Spleen (tissue), 11 donors: ENCODE data around the gene PLK5. TPM values are rescaled to one million over a fixed set of nuclear protein-coding genes. Genes with fewer than 3 reads are reported as not detected.

Experiments
- DNase-seq: peaks from one replicate; pipeline ENCODE4 v3.0.0-alpha.2; 2020
- H3K27ac ChIP-seq, 8 donors: fragments of 200-600 bp; sonication (generic) in 7 of 8; 1 replicate in 4 of 8; 2 replicates in 4 of 8; pipeline versions ENCODE4 v1.5.0 to v1.8.0; 2016 to 2021; ENCODE audit warnings: inconsistent platforms in 4 of 8, mild to moderate bottlenecking in 4 of 8, moderate library complexity in 1 of 8
- H3K27me3 ChIP-seq, 7 donors: fragments of 200-600 bp; sonication (generic) in 6 of 7; replicated peaks in 1 of 7; 1 replicate in 4 of 7; 2 replicates in 3 of 7; pipeline versions ENCODE4 v1.5.0 to v1.8.0; 2016 to 2021; ENCODE audit warnings: inconsistent platforms in 3 of 7, mild to moderate bottlenecking in 1 of 7
- H3K36me3 ChIP-seq, 6 donors: fragments of 200-600 bp; sonication (generic) in 5 of 6; 1 replicate in 4 of 6; 2 replicates in 2 of 6; pipeline versions ENCODE4 v1.5.0 to v1.8.0; 2016 to 2021; ENCODE audit warnings: inconsistent platforms in 2 of 6
- H3K4me1 ChIP-seq, 6 donors: fragments of 200-600 bp; sonication (generic) in 5 of 6; 1 replicate in 3 of 6; 2 replicates in 3 of 6; pipeline versions ENCODE4 v1.5.0 to v1.8.0; 2016 to 2021; ENCODE audit warnings: inconsistent platforms in 3 of 6
- H3K4me3 ChIP-seq, 8 donors: fragments of 200-600 bp; sonication (generic) in 7 of 8; 1 replicate in 4 of 8; 2 replicates in 4 of 8; pipeline versions ENCODE4 v1.5.0 to v1.8.0; 2016 to 2021; ENCODE audit warnings: inconsistent platforms in 4 of 8, mild to moderate bottlenecking in 4 of 8, moderate library complexity in 2 of 8
- H3K9me3 ChIP-seq, 8 donors: fragments of 200-600 bp; sonication (generic) in 7 of 8; 1 replicate in 4 of 8; 2 replicates in 4 of 8; pipeline versions ENCODE4 v1.5.0 to v1.8.0; 2016 to 2021; ENCODE audit warnings: inconsistent platforms in 4 of 8
- CTCF ChIP-seq, 11 experiments: fragments of 200-600 bp in 7 of 11; fragments of 450-650 bp in 4 of 11; sonication (generic) in 4 of 11; IDR thresholded peaks in 8 of 11; conservative IDR thresholded peaks in 3 of 11; 1 replicate in 7 of 11; 2 replicates in 4 of 11; pipeline versions ENCODE4 v1.4.0 to v1.8.0; 2016 to 2021; ENCODE audit warnings: antibody characterized with exemption in 11 of 11, inconsistent platforms in 4 of 11, mild to moderate bottlenecking in 1 of 11
- POLR2A ChIP-seq, 3 donors: fragments of 450-650 bp; IDR thresholded peaks; one replicate each; pipeline ENCODE4 v1.5.1; 2017; ENCODE audit warnings: antibody characterized with exemption in 3 of 3, mild to moderate bottlenecking in 1 of 3
- POLR2AphosphoS5 ChIP-seq, 3 donors: sonication (generic); formaldehyde crosslinking; IDR thresholded peaks; one replicate each; pipeline ENCODE4 v1.5.1; 2017; ENCODE audit warnings: antibody characterized with exemption in 3 of 3
- WGBS, 5 donors: extraction: QIAGEN DNeasy Blood & Tissue Kit in 3 of 5; methylation state at CpG; one replicate each; pipeline versions ENCODE4 v1.1.5 to v1.1.7; 2013 to 2018; 5-methylcytosine and 5-hydroxymethylcytosine counted together
- intact Hi-C: fragments of 100-400 bp; cut with DNase I; formaldehyde crosslinking; loops from one replicate; pipeline ENCODE4 v1.15.0; 2023; ENCODE audit warnings: low total_unique reads
- polyA plus RNA-seq, 3 donors: library from polyadenylated mRNA; stranded (reverse); fragments of 200-250 nt; gene quantifications; one replicate each; pipeline ENCODE4 v1.2.1, GENCODE V29; 2013
- total RNA-seq, 7 donors: library from RNA; depleted of rRNA in 3 of 7; stranded (reverse); fragments of >200 nt in 3 of 7; fragmentation: NEBNext Ultra II Directional in 4 of 7; extraction: Animal tissue kit (Norgen Biotek cat#: 25700) in 4 of 7; gene quantifications; one replicate each; pipeline versions ENCODE4 v1.1.0 to v1.2.1, GENCODE V29; 2016 to 2021
- donor health status: healthy with polysubstance abuse.
- donor health status: DM: no; HTN: no; CAD: no; lungs with moderate emphysema.
- donor health status: DM: no; HTN: no; CAD: no.
- donor health status: Bipolar disorder and iron deficiency.
- donor health status: healthy.
- donor health status: DM: no; HTN: no; CAD: no.
- donor health status: DM: yes; HTN: yes; CAD: no.

Gene PLK5
- total and polyA plus RNA-seq, 10 donors: 0.04 to 0.06 (median 0.06) TPM; not detected in 7

- H3K9me3 ChIP-seq: no peaks in the 10 kb centered on the region
- peaks cover 0 to 19% (median 0%) of the 10 kb centered on the region in 6 donors for H3K36me3 ChIP-seq
- no peak for DNase-seq
- peaks cover 0 to 15% (median 0%) of the 10 kb centered on the region in 7 donors for H3K27me3 ChIP-seq
- peaks cover 0 to 11% (median 3%) of the 10 kb centered on the region in 6 donors for H3K4me1 ChIP-seq
- TF ChIP-seq POLR2AphosphoS5 (IDR thresholded peaks at IDR 0.05) (no peak), CTCF (IDR thresholded peaks at IDR 0.05 in 8 of 11, conservative IDR thresholded peaks at IDR 0.05 in 3 of 11) (no peak), POLR2A (IDR thresholded peaks at IDR 0.05) (no peak)
- H3K27ac ChIP-seq: no peak overlapping the region
- WGBS, 5 donors: 96 to 98% (median 98%) methylated on average over 31 to 66 of the region's 66 CpGs
- H3K4me3 ChIP-seq: no peak overlapping the region
- intact Hi-C loops: no loop called here
These were observed 32.7 kb downstream of the PLK5 start for GRCh38 chr19:1556390-1557070.

GRCh38 chr19:1558552-1558951, 34.7 kb downstream of the PLK5 start:
- intact Hi-C loops: no loop called here
- 82 to 94% (median 90%) methylated on average over 12 of the region's 12 CpGs for WGBS, 5 donors
- Histone ChIP-seq H3K9me3 (no peaks in the 10 kb centered on the region), H3K4me1 (peaks cover 0 to 11% (median 3%) of the 10 kb centered on the region in 6 donors), H3K27ac (no peak overlapping the region), H3K4me3 (no peak overlapping the region), H3K36me3 (peaks cover 0 to 19% (median 0%) of the 10 kb centered on the region in 6 donors), H3K27me3 (peaks cover 0 to under 1% (median 0%) of the 10 kb centered on the region in 7 donors)
- no peak for TF ChIP-seq POLR2A (IDR thresholded peaks at IDR 0.05)
- TF ChIP-seq CTCF (IDR thresholded peaks at IDR 0.05 in 8 of 11, conservative IDR thresholded peaks at IDR 0.05 in 3 of 11): no peak
- no peak for TF ChIP-seq POLR2AphosphoS5 (IDR thresholded peaks at IDR 0.05)
- DNase-seq: no peak

GRCh38 chr19:1560286-1560882, 36.5 kb downstream of the PLK5 start:
- intact Hi-C loops: no loop called here
- Histone ChIP-seq H3K36me3 (peaks cover 0 to 15% (median 0%) of the 10 kb centered on the region in 6 donors), H3K9me3 (no peaks in the 10 kb centered on the region), H3K27me3 (no peaks in the 10 kb centered on the region), H3K4me3 (no peak overlapping the region), H3K27ac (no peak overlapping the region), H3K4me1 (peaks cover 0 to 11% (median 4%) of the 10 kb centered on the region in 6 donors)
- TF ChIP-seq POLR2A (IDR thresholded peaks at IDR 0.05): no peak
- DNase-seq: no peak
- 33 to 60% (median 44%) methylated on average over 13 to 25 of the region's 25 CpGs for WGBS, 5 donors

GRCh38 chr19:1561236-1561842, 37.5 kb downstream of the PLK5 start:
- Histone ChIP-seq H3K36me3 (peaks cover 0 to 5% (median 0%) of the 10 kb centered on the region in 6 donors), H3K4me3 (no peak overlapping the region), H3K9me3 (no peaks in the 10 kb centered on the region), H3K27me3 (peaks cover 0 to 8% (median 0%) of the 10 kb centered on the region in 7 donors), H3K27ac (no peak overlapping the region), H3K4me1 (peaks cover 0 to 20% (median 7%) of the 10 kb centered on the region in 6 donors)
- TF ChIP-seq POLR2A (IDR thresholded peaks at IDR 0.05): no peak
- TF ChIP-seq CTCF (IDR thresholded peaks at IDR 0.05 in 8 of 11, conservative IDR thresholded peaks at IDR 0.05 in 3 of 11): no peak
- no peak for TF ChIP-seq POLR2AphosphoS5 (IDR thresholded peaks at IDR 0.05)
- intact Hi-C loops: no loop called here
- no peak for DNase-seq
- WGBS, 5 donors: 81 to 90% (median 90%) methylated on average over 12 to 17 of the region's 17 CpGs
